ENCODE data around the gene CAPZB.

The CAPZB gene

DNA sequence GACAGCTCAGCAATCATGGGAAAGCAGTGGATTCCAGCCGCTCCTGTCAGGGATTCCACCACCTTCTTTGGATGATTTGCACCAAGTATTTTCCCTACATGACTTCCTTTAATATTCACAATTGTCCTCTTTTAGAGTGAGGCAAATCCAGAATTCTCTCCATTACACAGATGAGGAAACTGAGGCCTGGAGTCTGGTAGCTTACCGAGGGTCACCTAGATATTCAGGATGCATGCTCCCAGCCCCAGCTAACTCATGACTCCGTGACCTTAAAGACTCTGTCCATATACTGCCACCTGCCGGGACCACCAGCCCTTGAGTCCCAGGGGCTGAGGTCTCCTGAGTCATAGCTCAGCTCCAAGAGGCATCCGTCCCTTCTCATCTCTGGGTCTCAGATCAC, 80.6 kb downstream of the CAPZB start:
- DNase-seq, result no peak

DNA sequence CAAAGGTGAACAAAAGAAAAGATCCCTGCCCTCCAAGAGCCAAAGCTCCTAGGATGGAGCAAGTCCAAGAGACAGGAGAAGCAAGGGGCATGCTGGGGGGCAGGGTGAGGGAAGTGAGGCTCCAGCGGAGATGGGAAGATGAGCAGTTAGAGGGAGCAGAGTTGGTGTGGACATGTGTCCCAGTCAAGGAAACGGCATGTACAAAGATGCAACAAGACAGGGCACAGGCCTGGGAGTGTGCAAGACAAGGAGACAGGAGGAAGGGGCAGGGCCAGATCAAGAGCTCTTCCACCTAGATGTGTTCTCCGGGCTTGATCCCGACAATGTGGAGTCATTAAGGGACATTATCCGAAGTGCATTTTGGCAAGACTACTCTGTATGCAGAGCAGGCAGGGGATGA, 82.1 kb downstream of the CAPZB start:
- no peak for DNase-seq

DNA sequence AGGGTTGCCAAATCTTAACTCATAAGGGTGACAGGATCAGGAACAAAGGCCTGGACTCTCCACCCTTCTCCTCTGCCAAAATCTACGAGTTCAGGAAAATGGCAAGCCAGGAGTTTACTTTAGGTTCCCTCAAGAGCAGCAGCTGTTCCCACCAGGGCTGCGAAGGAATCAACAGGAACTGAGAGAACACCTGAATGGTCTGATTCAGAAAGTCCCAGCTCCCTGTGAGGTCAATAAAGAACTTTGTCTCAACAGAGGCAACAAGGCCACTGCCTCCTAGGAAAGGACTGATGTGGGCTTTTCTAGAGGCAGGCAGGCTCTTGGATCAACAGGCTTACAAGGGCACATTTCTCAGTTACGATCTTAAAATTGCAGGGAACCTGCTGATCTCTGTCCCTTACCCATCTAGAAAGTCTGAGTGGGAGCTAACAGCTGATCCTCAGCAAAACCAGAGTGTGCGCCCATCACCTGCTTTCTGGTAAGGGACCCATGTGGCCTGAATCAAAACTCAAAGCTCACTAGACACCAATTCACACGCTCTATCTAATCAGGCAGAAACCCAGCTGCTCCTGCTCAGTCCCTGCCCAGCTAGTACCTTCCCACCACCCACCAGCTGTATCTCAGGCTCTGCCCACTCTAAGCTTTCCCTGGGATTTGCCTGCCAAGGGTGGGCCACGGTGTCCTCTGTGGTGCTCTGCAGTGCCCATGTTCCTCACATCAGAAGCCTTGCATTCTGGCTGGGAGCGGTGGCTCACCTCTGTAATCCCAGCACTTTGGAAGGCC, 83.1 kb downstream of the CAPZB start:
- DNase-seq, result no peak

DNA sequence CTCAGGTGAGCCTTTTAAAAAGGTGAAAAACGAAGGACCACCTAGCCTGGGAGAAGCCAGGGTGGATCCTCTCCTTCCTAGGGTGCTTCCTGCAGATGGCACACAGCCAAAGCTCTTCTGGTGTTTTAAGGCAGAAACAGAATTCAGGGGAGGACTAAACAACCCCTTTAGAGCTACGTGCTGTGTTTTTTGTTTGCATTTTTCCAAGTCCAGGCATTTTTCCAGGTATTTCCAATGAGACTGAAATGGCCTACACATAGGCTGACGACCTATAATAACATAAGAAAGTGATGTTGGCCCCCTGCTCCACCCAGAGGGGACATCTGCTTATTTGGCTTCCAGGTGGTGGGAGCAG, 83.8 kb downstream of the CAPZB start:
- no peak for DNase-seq

DNA sequence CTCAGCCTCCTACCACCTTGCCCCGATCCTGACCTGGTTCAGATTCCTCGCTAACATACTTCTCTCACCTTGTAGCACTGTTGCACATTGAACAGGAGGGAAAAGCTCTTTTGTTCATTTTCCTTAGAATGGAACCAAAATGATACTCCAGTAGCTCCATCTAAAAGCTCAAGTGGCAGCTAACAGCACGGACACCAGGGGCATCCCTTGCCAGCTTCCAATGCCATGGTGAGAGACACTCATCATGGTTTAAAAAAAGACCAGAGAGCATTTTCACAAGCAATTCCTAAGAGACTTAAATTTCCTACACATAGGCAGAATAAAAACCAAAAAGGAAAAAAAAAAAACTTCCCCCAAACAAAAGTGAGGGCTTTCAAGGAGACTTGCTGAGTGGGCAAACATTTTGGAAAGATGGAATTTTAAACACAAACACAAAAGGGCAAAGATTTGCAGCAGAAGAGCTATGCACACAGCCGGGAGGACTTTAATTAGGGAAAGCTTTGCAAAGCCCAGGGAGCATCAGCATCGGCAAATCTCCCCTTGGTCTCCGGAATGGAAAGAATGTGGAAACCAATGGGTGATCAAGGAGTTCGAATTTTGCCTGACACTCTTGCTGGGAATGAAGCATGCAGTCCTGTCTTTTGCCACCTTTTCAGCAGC, 84.3 kb downstream of the CAPZB start:
- no peak for DNase-seq

DNA sequence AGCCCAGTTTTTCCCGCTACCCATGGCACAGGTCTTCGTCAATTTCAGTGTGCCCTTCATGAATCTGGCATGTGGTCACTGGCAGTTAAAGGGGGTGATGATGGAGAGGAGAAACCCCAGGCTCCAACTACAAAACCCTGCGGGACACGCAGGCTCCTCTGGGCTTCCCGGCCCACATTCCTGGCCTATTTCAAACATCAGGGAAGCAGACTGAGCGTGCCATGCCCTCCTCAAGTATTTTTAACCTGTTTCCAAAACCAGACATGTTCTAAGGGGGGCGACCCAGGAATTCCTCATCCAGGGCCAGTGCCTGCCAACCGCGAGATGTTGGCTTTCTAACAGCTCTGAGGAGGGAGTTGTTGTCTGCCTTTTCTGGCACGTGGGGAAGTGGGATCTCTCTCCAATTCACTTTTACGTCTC, 85.1 kb downstream of the CAPZB start:
- DNase-seq, result no peak

DNA sequence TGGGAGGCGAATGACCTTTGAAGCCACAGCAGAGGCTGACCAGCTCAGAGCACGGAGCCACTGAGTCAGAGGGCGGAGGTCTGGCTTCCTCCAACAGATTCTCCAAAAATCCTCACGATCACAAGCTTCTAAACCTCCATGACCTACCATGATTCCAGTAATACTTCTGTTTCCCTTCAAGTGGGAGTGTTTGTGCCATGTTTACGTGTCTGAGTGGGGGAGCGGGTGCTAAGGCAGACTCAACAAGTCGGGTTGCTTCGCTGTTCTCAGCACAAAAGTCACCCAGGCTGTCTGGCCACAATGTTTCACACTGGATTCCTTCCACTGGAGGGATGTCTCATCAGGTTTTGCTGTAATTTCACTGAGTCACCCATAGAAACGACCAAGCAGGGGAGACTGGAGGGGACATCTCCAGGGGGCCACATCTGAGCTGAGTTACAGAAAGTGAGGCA, 87.0 kb downstream of the CAPZB start:
- DNase-seq, result peak; percentile 67

DNA sequence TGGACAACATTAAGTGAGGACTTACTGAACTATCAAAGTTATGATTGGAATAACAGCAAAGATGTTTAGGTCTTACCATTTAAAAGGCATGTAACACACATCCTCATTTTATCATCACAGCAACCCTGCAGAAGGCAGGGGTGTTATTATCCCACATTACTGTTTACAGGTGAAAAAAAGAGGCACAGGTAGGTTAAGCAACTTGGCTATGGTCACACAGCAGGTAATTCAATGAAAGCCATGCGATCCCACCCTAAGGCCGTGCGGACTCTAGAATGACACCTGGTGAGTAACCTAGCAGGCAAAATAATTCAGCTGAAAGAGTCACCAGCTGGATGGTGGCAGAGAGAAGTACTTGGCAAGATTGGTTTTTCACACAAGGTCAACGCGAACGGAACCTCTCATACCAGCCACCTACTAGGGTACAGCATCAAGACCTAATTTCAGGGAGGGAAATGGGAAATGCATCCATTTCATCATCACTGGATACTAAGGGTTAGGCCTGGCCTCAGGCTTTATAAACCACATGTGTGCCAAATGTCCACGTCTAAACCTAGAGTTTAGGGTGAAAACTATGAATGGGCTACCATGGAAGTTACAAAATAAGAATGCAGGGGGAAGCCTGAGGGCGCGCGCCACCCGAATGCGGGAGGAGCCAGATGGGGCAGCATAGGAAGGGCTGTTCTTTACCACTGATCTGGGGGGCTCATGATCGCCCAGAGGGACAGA, 88.0 kb downstream of the CAPZB start:
- no peak for DNase-seq

DNA sequence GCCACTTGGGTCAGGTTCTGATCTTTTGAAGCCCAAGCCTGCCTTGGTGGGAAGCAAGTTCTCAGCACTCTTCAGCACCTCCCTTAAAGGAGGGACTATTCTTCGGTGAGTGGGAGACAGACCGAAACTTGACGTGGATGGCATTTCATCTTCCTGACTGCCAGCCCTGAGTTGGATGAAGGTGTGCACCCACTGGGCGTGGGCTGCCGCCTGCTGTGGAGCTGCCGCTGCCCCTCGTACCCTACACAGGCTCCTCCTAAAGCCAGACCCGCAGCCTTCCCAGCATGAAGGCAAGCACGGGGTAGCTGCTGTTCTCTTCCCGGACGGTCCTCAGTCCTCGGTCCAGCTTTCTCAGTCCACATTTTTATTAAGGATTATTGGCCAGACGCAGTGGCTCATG, 89.1 kb downstream of the CAPZB start:
- no peak for DNase-seq

DNA sequence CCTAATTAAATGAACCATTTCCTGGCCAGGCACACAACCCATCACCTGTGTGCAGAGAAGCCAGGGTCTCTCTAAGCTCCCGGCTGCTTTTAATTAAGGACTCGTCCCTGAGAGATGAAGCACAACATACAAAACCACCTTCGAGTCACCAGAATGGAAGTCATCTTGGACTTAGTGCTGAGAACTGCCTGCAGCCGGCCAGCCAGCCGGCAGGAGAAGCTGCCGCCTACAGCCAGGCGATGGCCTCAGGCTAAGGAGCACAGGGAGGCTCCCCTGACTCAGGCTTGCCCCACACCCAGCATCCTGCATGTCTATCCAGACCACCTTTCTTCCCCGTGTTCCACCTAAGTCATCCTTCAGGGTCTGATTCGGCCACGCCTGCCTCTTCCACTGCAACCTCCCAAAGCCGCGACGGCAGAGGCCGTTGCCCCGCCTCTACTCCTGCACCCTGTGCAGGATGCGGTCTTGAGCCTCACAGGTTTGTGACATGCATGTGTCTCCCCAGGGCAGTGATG, 89.6 kb downstream of the CAPZB start:
- DNase-seq, result no peak

DNA sequence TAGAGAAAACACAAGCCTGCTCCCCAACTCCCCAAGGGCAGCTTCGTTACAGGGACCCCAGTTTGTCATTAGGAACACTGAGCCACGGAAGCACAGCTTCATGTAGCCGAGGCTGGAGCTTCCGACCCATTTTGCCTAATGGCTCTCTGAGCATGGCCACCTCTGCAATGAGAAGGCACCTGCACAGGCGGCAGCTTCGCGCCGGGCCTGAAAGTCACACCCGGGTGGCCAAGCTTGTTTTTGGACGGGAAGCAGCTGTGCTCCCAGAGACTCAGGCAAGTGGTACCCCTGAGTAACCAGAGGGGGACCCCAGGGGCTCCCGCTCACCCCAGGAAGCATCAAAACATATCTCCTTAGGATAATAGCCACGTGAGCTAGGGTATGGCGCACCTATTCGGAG, 92.3 kb downstream of the CAPZB start:
- no peak for DNase-seq

DNA sequence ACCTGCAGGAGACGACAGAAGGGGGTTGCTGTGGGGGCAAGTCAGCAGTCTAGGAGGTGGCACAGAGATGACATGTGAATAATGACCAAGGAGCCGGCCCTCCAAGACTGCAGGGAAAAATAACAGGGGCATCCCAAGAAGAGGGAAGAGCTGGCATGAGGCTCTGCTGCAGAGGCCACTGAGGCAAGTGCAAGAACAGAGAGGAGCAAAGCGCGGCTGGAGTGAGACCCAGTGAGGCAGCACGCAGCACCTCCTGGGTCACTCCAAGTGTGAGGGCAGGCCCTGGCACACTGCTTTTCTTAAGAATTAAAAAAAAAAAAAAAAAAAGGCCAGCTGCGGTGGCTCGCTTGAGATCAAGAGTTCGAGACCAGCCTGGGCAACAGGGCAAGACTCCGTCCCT, 93.1 kb downstream of the CAPZB start:
- no peak for DNase-seq

DNA sequence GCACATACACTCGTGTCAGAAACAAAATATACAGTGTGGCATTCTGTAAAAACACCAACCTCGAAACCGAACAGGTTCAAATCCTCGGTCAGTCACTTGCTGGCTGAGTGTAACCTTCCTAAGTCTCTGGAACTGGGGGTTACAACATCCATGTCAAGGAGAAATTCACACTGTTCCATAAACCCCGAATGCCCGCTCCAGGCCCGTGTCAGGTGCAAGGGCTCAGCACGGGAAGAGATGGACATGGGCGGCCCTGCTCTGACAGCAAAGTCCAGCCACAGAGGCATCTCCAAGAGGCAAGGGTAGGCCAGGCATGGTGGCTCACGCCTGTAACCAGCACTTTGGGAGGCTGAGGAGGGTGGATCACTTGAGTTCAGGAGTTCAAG, 93.8 kb downstream of the CAPZB start:
- DNase-seq, result no peak

DNA sequence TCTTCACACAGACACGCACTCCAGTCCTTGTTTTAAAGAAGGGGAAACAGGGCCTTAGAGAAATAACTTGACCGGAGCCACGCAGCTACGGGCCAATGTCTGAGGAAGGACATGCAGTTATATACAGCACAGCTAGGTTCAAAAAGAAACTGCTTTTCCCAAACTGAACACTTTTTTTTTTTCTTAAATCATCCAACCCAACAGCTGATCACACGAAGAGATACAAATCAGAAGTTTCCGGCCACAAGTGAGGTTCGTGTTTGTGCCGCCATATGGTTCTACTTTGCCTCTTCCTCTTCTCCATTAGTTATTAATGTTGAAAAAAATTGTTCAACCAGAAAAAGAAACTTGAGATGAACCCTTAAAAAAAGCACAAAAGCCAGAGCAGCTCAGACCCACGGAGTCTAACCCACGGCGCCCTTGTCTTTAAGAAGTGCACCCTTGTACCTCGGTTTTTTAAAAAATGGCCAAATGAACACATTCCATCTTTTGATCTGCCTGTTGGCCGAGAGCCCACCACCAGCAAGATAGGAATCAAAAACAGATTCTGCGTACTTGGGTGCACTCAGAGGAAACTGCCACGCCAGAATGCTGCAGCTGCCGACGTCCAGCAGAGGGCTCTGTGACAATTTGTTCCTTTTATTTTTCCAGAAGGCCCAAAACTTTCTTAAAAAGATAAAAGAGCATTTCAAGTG, 94.3 kb downstream of the CAPZB start:
- peak; percentile 86 for DNase-seq

DNA sequence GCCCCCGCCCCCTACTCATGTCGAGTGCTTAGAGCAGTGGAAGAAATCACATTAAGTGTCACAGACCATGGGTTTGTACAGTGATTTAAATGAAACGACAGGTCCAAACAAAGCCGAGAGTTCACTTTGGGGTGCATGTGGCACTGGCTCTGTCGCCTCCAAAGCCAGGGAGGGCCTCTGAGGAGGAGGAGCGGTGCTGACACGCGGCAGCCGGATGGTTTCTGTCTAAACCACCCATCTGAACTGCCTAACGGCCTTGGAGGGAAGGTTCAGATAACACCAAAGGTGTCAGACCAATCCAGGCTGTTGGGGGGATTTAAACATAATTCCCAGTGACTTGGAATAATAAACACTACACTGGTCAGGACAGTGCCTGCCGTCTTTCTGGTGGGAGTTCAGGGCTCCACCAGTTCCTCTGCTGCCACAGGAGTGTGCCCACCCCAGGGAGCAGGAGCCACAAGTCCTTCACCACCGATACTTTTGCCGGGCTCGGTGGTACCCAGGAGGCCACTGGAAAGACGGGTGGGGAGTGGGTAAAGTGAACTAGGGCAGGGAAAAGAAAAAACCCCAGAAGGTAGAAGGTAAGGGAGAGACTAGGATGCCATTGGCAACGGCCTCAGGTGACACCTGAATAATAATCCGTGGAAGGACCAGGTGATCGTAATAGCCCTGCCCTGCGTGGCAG, 95.0 kb downstream of the CAPZB start:
- no peak for DNase-seq

DNA sequence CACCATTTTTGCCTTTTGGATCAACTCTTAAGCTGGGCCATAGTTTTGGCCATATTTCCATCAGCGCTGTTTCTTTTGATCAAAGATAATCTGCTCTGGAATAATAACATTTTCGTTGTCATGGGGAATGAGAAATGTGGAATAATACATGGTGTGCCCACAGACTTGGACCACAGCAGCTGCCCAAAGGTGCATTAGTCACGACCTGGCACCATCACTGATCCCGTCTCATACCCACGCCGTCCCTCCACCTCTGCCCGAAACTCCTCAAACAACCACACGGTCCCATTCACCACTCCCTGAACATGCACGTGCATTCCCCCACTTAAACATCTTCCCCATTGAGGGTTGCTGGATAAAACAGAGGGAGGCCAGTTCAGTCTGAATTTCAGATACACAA, 96.4 kb downstream of the CAPZB start:
- DNase-seq, result no peak

DNA sequence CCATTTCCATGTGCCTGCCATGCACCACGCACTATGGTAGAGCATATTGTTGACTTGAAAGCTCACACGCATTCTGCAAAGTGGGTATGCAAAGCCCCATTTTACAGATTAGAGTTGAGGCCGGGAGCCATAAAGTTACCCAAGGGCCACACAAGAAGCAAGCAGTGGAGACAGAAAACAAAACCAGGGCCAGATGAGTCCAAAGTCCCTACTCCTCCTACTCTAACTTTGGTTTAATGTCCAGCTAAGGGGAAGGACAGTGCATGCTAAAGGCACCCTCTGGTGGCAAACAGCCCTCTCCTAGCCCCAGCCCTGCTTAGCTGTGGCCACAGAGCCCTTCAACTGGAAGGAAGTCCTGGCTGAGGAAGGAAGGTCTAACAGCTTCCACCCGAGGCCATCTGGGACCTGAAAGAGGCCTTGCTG, 98.3 kb downstream of the CAPZB start:
- no peak for DNase-seq

DNA sequence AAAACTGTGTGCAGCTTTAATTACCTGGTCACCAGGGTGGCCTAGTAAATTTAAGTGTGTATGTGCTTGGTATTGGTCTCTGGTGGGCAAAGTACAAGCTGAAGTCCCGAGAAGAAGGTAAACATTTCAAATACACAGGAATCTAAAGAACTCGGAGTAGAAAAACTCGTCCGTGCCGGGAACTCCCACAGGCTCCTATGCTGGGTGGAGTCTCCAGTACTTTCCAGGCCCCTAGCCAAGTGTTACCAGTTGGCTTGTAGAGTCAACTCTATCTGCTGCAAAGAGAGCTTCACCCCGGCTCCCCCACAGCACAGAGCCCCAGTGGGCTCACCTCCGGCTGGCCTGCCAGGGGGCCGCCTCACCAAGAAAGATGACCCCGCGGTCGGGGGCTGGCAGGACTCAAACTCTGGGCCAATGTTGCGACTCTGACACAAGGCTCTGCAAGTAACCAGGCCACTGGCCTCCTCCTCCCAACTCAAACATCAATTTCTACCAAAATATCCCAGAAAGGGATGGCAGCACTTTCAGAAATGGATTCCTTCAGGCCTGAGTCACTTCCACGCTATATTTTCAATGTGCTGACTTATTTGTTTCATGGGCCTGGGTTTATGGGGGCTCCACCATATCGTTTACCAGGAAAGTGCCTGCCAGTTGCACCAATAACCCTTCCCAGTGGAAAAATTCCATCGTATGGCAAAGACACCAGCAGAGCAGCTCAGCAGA, 99.3 kb downstream of the CAPZB start:
- no peak for DNase-seq

DNA sequence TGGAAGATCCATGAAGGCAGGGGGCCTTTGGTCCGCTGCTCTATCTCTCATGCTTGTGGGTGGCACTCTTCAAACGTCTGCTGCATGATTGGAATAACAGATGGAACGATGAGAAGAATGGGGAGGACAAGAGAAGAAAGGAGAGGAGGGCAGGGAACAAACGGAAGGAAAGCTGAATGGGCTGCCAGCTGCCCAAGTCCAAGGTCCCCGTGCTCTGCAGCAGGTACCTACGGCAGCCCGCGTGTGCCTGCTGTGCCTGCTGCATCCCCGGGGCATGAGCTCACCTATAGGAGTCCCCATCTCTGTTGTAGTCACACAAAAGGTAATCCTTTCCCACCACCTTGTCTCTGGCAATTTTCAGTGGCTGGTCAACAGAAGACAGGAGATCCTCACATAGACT, 100.1 kb downstream of the CAPZB start:
- DNase-seq, result no peak

DNA sequence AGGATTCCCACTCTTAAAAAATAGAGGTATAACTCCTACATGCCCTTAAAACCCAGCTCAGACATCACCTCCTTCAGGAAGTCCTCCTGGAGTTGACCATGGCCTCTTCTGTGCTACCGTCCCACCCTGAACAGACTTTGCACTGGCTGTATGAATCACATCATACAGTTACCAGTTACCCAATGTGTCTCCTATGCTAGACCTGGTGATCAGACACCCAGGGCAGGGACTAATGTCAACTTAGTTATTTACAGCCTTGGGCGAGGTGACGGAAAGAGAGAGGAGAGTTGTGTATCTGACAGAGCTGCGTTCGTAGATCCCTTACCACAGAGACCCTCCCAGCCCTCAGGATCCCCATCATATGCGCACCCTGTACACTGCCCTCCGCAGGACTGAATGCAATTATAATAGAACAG, 100.6 kb downstream of the CAPZB start:
- DNase-seq, result no peak

DNA sequence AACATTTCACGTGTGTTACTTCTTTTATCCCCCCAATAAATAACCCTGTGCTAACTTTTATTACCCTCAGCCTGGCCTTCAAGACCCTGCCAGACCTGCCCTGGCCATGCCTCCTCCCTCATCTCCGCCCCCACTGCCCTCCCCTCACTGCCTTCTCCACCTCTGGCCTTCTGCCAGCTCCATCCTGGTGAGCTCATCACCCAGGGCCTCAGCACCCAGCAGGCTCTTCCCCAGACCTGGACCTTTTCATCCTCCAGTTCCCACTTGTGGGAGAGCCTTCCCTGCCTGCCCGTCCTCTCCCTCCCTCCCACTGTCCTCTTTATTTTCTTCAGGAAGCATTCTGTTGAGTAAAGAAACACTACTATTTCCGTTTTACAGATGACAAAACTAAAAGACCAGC, 101.2 kb downstream of the CAPZB start:
- DNase-seq, result no peak

DNA sequence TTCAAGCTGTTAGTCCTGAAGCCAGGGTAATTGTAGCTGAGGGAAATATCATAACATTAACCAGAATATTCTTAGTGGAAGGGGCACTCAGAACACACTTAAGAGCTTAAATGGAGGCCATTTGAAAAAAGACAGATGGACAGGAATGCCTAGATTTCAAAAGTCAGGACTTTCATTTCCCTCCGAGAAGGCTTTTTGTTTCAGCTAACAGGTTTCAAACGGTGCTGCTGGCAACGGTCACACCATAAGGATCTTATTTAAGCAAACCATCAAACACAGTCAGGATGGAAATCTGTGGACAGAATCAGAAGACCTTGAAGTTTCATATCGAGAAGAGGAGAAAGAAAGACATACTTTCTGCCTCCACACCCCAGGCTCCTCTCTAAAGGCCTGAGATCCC, 103.1 kb downstream of the CAPZB start:
- no peak for DNase-seq

Data from activated effector memory CD4-positive, alpha-beta T cell treated with anti-CD3 and anti-CD28 coated beads, Interleukin-2, amount 50 U/mL, for 16 hours (primary cell).